Esophagus squamous epithelium (tissue), 4 donors: ENCODE data around the gene EPHA5.

ENCODE experiments used
- POLR2A ChIP-seq, 4 donors: fragments of 450-650 bp; IDR thresholded peaks; one replicate each; pipeline ENCODE4 v1.6.1; 2017; ENCODE audit warnings: antibody characterized with exemption in 4 of 4, mild to moderate bottlenecking in 4 of 4, moderate library complexity in 3 of 4
- TF ChIP-seq, protein P1 (sequence below), 6 experiments: fragments of 450-650 bp in 4 of 6; fragments of 200-600 bp in 2 of 6; sonication (generic) in 2 of 6; IDR thresholded peaks; one replicate each; pipeline ENCODE4 v1.5.1; 2016 to 2019; ENCODE audit warnings: antibody characterized with exemption in 6 of 6, mild to moderate bottlenecking in 4 of 6, moderate library complexity in 4 of 6

GRCh38 chr4:65559270-65559669, 111.0 kb downstream of the EPHA5 start:
- TF ChIP-seq POLR2A (IDR thresholded peaks at IDR 0.05): no peak
- TF ChIP-seq, protein P1, sequence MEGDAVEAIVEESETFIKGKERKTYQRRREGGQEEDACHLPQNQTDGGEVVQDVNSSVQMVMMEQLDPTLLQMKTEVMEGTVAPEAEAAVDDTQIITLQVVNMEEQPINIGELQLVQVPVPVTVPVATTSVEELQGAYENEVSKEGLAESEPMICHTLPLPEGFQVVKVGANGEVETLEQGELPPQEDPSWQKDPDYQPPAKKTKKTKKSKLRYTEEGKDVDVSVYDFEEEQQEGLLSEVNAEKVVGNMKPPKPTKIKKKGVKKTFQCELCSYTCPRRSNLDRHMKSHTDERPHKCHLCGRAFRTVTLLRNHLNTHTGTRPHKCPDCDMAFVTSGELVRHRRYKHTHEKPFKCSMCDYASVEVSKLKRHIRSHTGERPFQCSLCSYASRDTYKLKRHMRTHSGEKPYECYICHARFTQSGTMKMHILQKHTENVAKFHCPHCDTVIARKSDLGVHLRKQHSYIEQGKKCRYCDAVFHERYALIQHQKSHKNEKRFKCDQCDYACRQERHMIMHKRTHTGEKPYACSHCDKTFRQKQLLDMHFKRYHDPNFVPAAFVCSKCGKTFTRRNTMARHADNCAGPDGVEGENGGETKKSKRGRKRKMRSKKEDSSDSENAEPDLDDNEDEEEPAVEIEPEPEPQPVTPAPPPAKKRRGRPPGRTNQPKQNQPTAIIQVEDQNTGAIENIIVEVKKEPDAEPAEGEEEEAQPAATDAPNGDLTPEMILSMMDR (IDR thresholded peaks at IDR 0.05): no peak
